H1 (cell line): ENCODE data around the gene POLR2J. TPM values are rescaled to one million over a fixed set of nuclear protein-coding genes. Genes with fewer than 3 reads are reported as not detected.

Source experiments
- ASH2L ChIP-seq: fragments of 200-600, 300-600 bp; sonication (generic); IDR thresholded peaks from one replicate; pipeline ENCODE4 v1.7.1; 2017; ENCODE audit warnings: low read length
- KDM1A ChIP-seq: fragments of 200-600, 300-600 bp; sonication (generic); IDR thresholded peaks from 2 replicates; pipeline ENCODE4 v1.7.1; 2016; ENCODE audit warnings: mild to moderate bottlenecking, low read length, borderline replicate concordance
- SIN3A ChIP-seq, 2 experiments: IDR thresholded peaks in 1 of 2; conservative IDR thresholded peaks in 1 of 2; 2 replicates each; pipeline ENCODE4 v1.6.1; 2011 to 2012; ENCODE audit warnings: low read length in 2 of 2, improper control_type of control experiment in 1 of 2, low read depth in 1 of 2, mild to moderate bottlenecking in 1 of 2
- SIRT6 ChIP-seq: IDR thresholded peaks from one replicate; pipeline ENCODE4 v1.7.1; 2012; ENCODE audit warnings: low read length, inconsistent platforms
- SP1 ChIP-seq: IDR thresholded peaks from 2 replicates; pipeline ENCODE4 v1.6.1; 2011; ENCODE audit warnings: low read depth, low read length
- TCF12 ChIP-seq: IDR thresholded peaks from 2 replicates; pipeline ENCODE4 v1.6.1; 2011; ENCODE audit warnings: low read depth, mild to moderate bottlenecking, low read length
- polyA plus RNA-seq, 7 experiments: library from polyadenylated mRNA; depleted of rRNA in 3 of 7; stranded (reverse) in 5 of 7; unstranded in 2 of 7; fragments of >200 nt in 5 of 7; fragments of 200-250 nt in 2 of 7; gene quantifications; 1 replicate in 5 of 7; 2 replicates in 1 of 7; 4 replicates in 1 of 7; pipeline versions ENCODE4 v1.2.1 to v1.2.3, GENCODE V29; 2011 to 2013; ENCODE audit warnings: missing spikeins in 2 of 7, mixed read lengths in 2 of 7
- total RNA-seq: library from RNA; stranded (reverse); fragmentation: NEBNext Ultra II Directional; extraction: Animal tissue kit (Norgen Biotek cat#: 25700); gene quantifications from 2 replicates; pipeline ENCODE4 v1.2.1, GENCODE V29; 2021
- TF ChIP-seq, protein P1 (sequence below), 3 experiments: IDR thresholded peaks; 1 replicate in 2 of 3; 2 replicates in 1 of 3; pipeline versions ENCODE4 v1.5.1 to v1.6.1; 2011; ENCODE audit warnings: low read length in 3 of 3, mild to moderate bottlenecking in 3 of 3, inconsistent platforms in 2 of 3, low read depth in 1 of 3, moderate library complexity in 1 of 3; ENCODE audit not compliant: insufficient read depth in 1 of 3; ENCODE audit errors: control extremely low read depth in 1 of 3

Gene POLR2J
- total and polyA plus RNA-seq, 2 of the 8 experiments (the other 6 are each of a cell fraction or from before 2014, with no cell fraction given), result 54.1 to 113 TPM

DNA sequence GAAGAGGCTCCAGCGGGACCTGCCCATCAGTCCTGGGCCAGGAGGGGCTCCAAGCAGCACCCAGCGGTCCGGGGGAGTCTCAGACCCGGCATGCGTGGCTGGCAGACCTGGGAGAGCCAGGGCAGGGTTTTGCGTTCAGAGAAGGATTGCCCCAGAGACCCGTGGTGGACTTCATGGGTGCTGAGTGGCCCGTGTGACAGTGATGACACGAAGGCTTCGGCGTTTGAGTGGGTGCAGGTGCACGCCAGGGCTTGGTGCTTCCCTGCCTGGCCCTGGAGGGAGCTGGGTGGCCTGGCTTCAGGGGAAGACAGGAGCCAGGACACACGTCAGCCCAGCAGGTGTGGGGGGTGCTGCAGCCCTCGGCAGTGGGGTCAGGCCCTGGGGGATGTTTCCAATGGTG is 31.4 kb downstream of the POLR2J start (continued):
- TF ChIP-seq, protein P1, sequence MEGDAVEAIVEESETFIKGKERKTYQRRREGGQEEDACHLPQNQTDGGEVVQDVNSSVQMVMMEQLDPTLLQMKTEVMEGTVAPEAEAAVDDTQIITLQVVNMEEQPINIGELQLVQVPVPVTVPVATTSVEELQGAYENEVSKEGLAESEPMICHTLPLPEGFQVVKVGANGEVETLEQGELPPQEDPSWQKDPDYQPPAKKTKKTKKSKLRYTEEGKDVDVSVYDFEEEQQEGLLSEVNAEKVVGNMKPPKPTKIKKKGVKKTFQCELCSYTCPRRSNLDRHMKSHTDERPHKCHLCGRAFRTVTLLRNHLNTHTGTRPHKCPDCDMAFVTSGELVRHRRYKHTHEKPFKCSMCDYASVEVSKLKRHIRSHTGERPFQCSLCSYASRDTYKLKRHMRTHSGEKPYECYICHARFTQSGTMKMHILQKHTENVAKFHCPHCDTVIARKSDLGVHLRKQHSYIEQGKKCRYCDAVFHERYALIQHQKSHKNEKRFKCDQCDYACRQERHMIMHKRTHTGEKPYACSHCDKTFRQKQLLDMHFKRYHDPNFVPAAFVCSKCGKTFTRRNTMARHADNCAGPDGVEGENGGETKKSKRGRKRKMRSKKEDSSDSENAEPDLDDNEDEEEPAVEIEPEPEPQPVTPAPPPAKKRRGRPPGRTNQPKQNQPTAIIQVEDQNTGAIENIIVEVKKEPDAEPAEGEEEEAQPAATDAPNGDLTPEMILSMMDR (IDR thresholded peaks at IDR 0.05; ENCODE audit: control extremely low read depth in 1 of 3, insufficient read depth in 1 of 3, low read depth in 1 of 3, low read length in 3 of 3), result no peak
- TF ChIP-seq SIRT6 (no peak), ASH2L (no peak), SIN3A (conservative IDR thresholded peaks at IDR 0.05 in 1 of 2, IDR thresholded peaks at IDR 0.05 in 1 of 2; ENCODE audit: low read depth in 1 of 2, low read length in 2 of 2) (no peak), SP1 (no peak), TCF12 (no peak), KDM1A (no peak)
